GM12864 (cell line): Measurements from ENCODE around the gene FAM98B.

Experiments used
- DNase-seq: peaks from one replicate; pipeline ENCODE4 v3.0.0-alpha.2; 2011; ENCODE audit warnings: low read depth
- H3K4me3 ChIP-seq: 2 replicates; pipeline ENCODE4 v1.5.1; 2011; ENCODE audit warnings: mild to moderate bottlenecking, low read depth, low read length, control low read depth
- TF ChIP-seq, protein P1 (sequence below): IDR thresholded peaks from 2 replicates; pipeline ENCODE4 v1.5.1; 2011; ENCODE audit warnings: low read depth, mild to moderate bottlenecking, moderate library complexity, low read length, control low read depth, inconsistent platforms; ENCODE audit errors: missing control alignments

FAM98B gene

DNA sequence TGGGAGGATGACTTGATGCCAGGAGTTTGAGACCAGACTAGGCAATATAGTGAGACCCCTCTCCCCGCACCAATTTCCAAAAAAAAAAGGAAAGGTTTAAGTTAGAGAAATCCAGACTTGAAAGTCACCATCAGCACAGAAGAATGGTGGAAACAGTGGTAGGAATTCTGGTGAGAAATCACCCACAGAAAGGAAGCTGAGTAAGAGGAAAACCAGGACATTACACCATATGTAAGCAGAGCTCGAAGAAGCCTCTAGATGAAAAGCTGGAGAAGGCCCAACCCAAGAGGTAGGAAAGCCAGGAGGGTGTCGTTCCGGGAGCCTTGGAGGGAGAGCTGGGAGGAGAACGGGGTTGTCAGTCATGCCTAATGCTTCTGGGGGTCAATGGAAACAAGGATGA lies 70.2 kb downstream of the FAM98B start:
- DNase-seq = no peak
- no peak overlapping the region for H3K4me3 ChIP-seq
- TF ChIP-seq, protein P1, sequence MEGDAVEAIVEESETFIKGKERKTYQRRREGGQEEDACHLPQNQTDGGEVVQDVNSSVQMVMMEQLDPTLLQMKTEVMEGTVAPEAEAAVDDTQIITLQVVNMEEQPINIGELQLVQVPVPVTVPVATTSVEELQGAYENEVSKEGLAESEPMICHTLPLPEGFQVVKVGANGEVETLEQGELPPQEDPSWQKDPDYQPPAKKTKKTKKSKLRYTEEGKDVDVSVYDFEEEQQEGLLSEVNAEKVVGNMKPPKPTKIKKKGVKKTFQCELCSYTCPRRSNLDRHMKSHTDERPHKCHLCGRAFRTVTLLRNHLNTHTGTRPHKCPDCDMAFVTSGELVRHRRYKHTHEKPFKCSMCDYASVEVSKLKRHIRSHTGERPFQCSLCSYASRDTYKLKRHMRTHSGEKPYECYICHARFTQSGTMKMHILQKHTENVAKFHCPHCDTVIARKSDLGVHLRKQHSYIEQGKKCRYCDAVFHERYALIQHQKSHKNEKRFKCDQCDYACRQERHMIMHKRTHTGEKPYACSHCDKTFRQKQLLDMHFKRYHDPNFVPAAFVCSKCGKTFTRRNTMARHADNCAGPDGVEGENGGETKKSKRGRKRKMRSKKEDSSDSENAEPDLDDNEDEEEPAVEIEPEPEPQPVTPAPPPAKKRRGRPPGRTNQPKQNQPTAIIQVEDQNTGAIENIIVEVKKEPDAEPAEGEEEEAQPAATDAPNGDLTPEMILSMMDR = no peak

DNA sequence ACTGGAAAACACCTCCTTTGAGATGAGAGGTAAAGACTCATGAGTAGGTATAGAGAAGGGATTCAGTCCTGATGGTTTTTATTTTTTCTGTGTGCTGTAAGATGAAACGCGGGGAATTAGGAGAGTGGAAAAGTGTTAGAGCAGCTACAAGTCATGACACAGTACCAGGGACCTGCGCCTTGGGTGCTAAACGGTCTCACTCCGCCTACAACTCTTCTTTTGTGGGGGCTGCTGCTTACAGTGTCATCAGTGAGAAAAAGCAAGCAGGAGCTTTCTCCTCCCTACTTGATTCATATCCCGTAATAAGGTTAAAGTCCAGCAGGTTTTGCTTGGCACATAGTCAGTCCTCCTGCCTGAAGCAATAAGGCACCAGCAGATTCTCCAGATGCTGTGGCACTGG lies 71.6 kb downstream of the FAM98B start:
- TF ChIP-seq, protein P1 = no peak
- DNase-seq = no peak
- no peak overlapping the region for H3K4me3 ChIP-seq

DNA sequence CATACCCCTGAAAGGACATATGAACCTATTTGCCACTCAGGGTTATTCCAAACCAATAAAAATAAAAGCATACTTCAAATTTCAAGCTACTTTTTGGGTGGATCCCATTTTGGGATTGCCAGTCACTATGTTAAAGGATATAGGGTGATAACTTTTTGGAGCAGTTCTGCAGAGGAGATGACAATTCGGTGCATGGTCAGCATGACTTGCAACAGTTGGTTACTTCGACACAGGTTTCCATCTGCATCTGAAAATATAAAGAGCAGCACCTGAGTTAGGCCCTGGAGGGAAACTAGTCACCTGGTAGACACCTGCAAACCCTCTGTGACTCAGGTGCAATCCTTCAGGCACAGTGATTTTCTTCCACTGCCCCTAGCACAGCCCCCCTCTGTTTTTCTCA lies 72.2 kb downstream of the FAM98B start:
- H3K4me3 ChIP-seq = no peak overlapping the region
- TF ChIP-seq, protein P1 = no peak
- no peak for DNase-seq

DNA sequence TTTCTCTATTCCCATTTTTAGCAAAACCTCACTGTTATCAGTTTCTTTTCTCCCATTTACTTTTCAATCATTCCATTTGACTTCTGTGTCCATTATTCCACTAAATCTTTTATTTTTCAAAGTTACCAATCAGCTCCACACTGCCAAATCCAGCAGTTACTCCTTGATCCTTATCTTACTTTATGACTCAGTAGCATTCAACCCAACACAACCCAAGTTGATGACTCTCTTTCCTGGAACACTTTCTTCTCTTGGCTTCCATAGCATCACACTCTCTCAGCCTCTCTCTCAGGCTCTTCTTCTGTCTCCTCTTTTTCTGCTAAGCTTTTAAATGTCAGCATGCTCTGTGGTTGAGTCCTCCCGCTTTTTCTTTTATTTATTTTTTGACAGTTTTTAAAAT lies 74.4 kb downstream of the FAM98B start:
- DNase-seq = no peak
- TF ChIP-seq, protein P1 = no peak
- H3K4me3 ChIP-seq = no peak overlapping the region

DNA sequence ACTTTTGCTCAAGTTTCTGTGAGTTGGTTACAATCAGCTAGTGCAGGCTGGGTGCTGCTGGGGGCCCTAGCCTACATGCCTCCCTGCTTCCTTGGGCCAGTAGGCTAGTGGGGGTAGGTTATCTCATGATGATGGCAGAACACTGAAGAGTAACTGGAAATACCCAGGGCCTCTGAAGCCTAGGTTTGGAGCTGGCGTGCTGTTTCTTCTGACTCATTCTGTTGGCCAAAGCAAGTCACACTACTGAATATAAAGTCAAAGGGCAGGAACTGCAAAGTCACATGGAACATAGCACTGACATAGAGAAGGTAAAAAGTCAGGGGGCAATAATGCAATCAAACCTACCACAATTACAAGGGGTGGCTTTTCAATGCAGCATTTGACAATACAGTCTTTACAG lies 76.2 kb downstream of the FAM98B start:
- TF ChIP-seq, protein P1 = no peak
- DNase-seq = no peak
- H3K4me3 ChIP-seq = no peak overlapping the region

DNA sequence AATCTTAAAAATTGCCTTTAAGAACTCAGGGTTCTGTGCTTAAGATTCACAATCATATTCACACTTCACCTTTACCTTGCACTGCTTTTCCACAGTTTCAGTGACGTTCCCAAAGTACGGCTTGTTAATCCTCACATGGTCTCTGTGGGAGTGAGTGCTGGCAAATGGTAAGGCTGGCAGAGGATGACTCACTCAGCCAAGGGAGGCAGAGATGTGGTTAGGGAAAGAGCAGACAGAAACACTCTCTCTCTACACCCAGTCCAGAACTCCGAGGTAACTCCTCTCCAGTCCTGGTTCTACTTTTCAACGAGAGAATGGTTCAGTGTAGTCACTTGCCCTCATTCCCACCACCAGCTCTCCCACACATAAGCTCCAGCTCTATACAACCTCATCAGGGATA lies 77.6 kb downstream of the FAM98B start:
- DNase-seq = no peak
- TF ChIP-seq, protein P1 = no peak
- no peak overlapping the region for H3K4me3 ChIP-seq

DNA sequence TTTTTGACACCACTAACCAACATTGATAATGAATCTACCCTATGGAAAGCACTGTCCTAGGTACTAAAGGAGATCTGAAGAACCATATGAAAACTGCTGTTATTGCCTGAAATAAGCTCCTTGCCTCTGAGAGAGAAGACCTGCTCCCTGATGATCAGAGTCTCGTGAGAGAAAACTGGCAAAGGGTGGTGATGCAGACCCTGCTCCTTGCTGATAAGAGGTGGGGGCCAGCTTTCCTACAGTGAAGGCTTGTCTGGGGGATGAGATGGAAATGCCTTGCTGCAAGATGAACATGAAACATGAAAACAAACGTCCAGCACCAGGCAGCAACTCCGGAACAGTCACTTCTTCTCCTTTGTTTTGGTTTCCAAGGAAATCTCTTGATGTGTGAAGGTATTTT lies 78.8 kb downstream of the FAM98B start:
- DNase-seq = no peak

More for the DNA sequence above, 78.8 kb downstream of the FAM98B start:
- no peak overlapping the region for H3K4me3 ChIP-seq
- TF ChIP-seq, protein P1 = no peak
